ENCODE data around the gene CETN2.

The CETN2 gene

GRCh38 chrX:152831391-152831790 lies 834 bp upstream of the CETN2 start:
- no peaks in the 10 kb centered on the region for H4K20me1 ChIP-seq (ENCODE audit: insufficient read depth, low read length)
- peak overlapping the region; percentile 75 for H3K9ac ChIP-seq (ENCODE audit: low read length)
- no peaks in the 10 kb centered on the region for H3F3A ChIP-seq (ENCODE audit: insufficient read depth, low read length)
- H3K27me3 ChIP-seq (replicated peaks; ENCODE audit: insufficient read depth, low read length) = no peaks in the 10 kb centered on the region
- TF ChIP-seq CTCF (IDR thresholded peaks at IDR 0.05; ENCODE audit: low read length) = no peak
- no peak for TF ChIP-seq EZH2phosphoT487 (IDR thresholded peaks at IDR 0.05; ENCODE audit: low read length)
- no peak for TF ChIP-seq EZH2 (optimal IDR thresholded peaks at IDR 0.05; ENCODE audit: low read depth, low read length)
- H3K4me2 ChIP-seq (ENCODE audit: low read depth, low read length) = peak overlapping the region; percentile 79
- no peak for DNase-seq
- peak overlapping the region; percentile 83 for H3K4me3 ChIP-seq (ENCODE audit: low read length)
- no peaks in the 10 kb centered on the region for H3K9me2 ChIP-seq (replicated peaks; ENCODE audit: insufficient read depth, low read length)
- H3K4me1 ChIP-seq (ENCODE audit: low read length) = peaks cover 4% of the 10 kb centered on the region; the same call in 1 of the 2 replicates
- H3K9me3 ChIP-seq (replicated peaks; ENCODE audit: insufficient read depth, low read length) = no peaks in the 10 kb centered on the region
- peaks cover 31% of the 10 kb centered on the region for H3K79me2 ChIP-seq (ENCODE audit: low read length)
- H3K36me3 ChIP-seq (replicated peaks; ENCODE audit: insufficient read depth, low read length) = no peaks in the 10 kb centered on the region
- peak overlapping the region; percentile 34; the same call in 1 of the 2 replicates for H2AFZ ChIP-seq (ENCODE audit: low read length)
- H3K27ac ChIP-seq (ENCODE audit: low read length) = 0 out of 2 replicates have a peak overlapping the region, but pooled peaks have one; percentile 10

GRCh38 chrX:152824841-152825374 lies 5.6 kb downstream of the CETN2 start:
- Histone ChIP-seq H4K20me1 (ENCODE audit: insufficient read depth, low read length) (no peaks in the 10 kb centered on the region), H3K9me3 (replicated peaks; ENCODE audit: insufficient read depth, low read length) (no peaks in the 10 kb centered on the region), H3K4me3 (ENCODE audit: low read length) (no peak overlapping the region), H3K4me1 (ENCODE audit: low read length) (peaks cover 17% of the 10 kb centered on the region), H3F3A (ENCODE audit: insufficient read depth, low read length) (no peaks in the 10 kb centered on the region), H3K9me2 (replicated peaks; ENCODE audit: insufficient read depth, low read length) (no peaks in the 10 kb centered on the region), H3K27ac (ENCODE audit: low read length) (no peak overlapping the region), H3K27me3 (replicated peaks; ENCODE audit: insufficient read depth, low read length) (no peaks in the 10 kb centered on the region), H3K36me3 (replicated peaks; ENCODE audit: insufficient read depth, low read length) (no peaks in the 10 kb centered on the region), H2AFZ (ENCODE audit: low read length) (no peak overlapping the region), H3K4me2 (ENCODE audit: low read depth, low read length) (no peak overlapping the region), H3K79me2 (ENCODE audit: low read length) (no peaks in the 10 kb centered on the region), H3K9ac (ENCODE audit: low read length) (no peak overlapping the region)
- DNase-seq = no peak
- TF ChIP-seq EZH2 (optimal IDR thresholded peaks at IDR 0.05; ENCODE audit: low read depth, low read length) (no peak), EZH2phosphoT487 (IDR thresholded peaks at IDR 0.05; ENCODE audit: low read length) (no peak), CTCF (IDR thresholded peaks at IDR 0.05; ENCODE audit: low read length) (no peak)

GRCh38 chrX:152823657-152824056 lies 6.9 kb downstream of the CETN2 start:
- H3K27ac ChIP-seq (ENCODE audit: low read length) = no peak overlapping the region
- H3K4me3 ChIP-seq (ENCODE audit: low read length) = no peak overlapping the region
- no peak overlapping the region for H3K4me2 ChIP-seq (ENCODE audit: low read depth, low read length)
- no peaks in the 10 kb centered on the region for H3K9me3 ChIP-seq (replicated peaks; ENCODE audit: insufficient read depth, low read length)
- H3K27me3 ChIP-seq (replicated peaks; ENCODE audit: insufficient read depth, low read length) = no peaks in the 10 kb centered on the region
- no peaks in the 10 kb centered on the region for H3K9me2 ChIP-seq (replicated peaks; ENCODE audit: insufficient read depth, low read length)
- H3K79me2 ChIP-seq (ENCODE audit: low read length) = no peaks in the 10 kb centered on the region
- no peaks in the 10 kb centered on the region for H3F3A ChIP-seq (ENCODE audit: insufficient read depth, low read length)
- DNase-seq = no peak
- H3K4me1 ChIP-seq (ENCODE audit: low read length) = peaks cover 13% of the 10 kb centered on the region
- H3K36me3 ChIP-seq (replicated peaks; ENCODE audit: insufficient read depth, low read length) = no peaks in the 10 kb centered on the region
- H2AFZ ChIP-seq (ENCODE audit: low read length) = no peak overlapping the region
- H3K9ac ChIP-seq (ENCODE audit: low read length) = no peak overlapping the region
- TF ChIP-seq EZH2 (optimal IDR thresholded peaks at IDR 0.05; ENCODE audit: low read depth, low read length) = no peak
- H4K20me1 ChIP-seq (ENCODE audit: insufficient read depth, low read length) = no peaks in the 10 kb centered on the region

GRCh38 chrX:152822383-152823086 lies 8.0 kb downstream of the CETN2 start:
- Histone ChIP-seq H3K27me3 (replicated peaks; ENCODE audit: insufficient read depth, low read length) (no peaks in the 10 kb centered on the region), H4K20me1 (ENCODE audit: insufficient read depth, low read length) (no peaks in the 10 kb centered on the region), H3K9me3 (replicated peaks; ENCODE audit: insufficient read depth, low read length) (no peaks in the 10 kb centered on the region), H3F3A (ENCODE audit: insufficient read depth, low read length) (no peaks in the 10 kb centered on the region), H3K4me3 (ENCODE audit: low read length) (no peak overlapping the region), H2AFZ (ENCODE audit: low read length) (no peak overlapping the region), H3K4me1 (ENCODE audit: low read length) (peaks cover 13% of the 10 kb centered on the region), H3K36me3 (replicated peaks; ENCODE audit: insufficient read depth, low read length) (no peaks in the 10 kb centered on the region), H3K9ac (ENCODE audit: low read length) (no peak overlapping the region), H3K79me2 (ENCODE audit: low read length) (no peaks in the 10 kb centered on the region), H3K4me2 (ENCODE audit: low read depth, low read length) (no peak overlapping the region), H3K27ac (ENCODE audit: low read length) (peak overlapping the region; percentile 16; the same call in 1 of the 2 replicates), H3K9me2 (replicated peaks; ENCODE audit: insufficient read depth, low read length) (no peaks in the 10 kb centered on the region)
- DNase-seq = peak; percentile 60
- TF ChIP-seq CTCF (IDR thresholded peaks at IDR 0.05; ENCODE audit: low read length) (no peak), EZH2 (optimal IDR thresholded peaks at IDR 0.05; ENCODE audit: low read depth, low read length) (no peak), EZH2phosphoT487 (IDR thresholded peaks at IDR 0.05; ENCODE audit: low read length) (no peak)
